ENCODE data around the gene RHOT1. TPM values are rescaled to one million over a fixed set of nuclear protein-coding genes. Genes with fewer than 3 reads are reported as not detected.
"Not testable (repeated sequence)": the region's sequence is repeated elsewhere in the genome, so short reads cannot be mapped to it uniquely, and the experiment has no call there.

RHOT1 gene
- total RNA-seq, 1 donor from 2014 or later: 36.1 TPM

- peak; percentile 53 for DNase-seq
- peaks cover 8% of the 10 kb centered on the region for H3K9me3 Mint-ChIP-seq (ENCODE audit: unreplicated experiment)
- H3K4me3 Mint-ChIP-seq (ENCODE audit: unreplicated experiment): peak overlapping the region; percentile 99
Observed at GRCh38 chr17:32142857-32143526, 690 bp downstream of the RHOT1 start.

DNA sequence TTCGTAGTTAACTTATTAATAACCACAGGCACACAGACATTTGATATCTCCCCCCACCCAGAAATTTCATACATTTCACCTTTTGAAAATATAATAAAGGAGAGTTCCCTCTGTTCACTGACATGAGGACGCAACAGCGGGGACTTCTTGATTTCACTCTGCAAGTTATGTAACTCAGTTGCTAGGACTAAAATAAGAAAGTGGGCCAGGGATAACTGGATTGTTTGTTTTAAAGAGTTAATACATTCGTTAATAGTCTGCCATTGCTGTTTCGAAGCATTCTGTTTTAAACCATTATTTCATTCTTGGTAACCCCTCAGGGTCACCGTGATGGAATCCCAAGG, 1.2 kb downstream of the RHOT1 start:
- no peak for TF ChIP-seq CTCF (IDR thresholded peaks at IDR 0.05; ENCODE audit: partially characterized antibody, unreplicated experiment)
- Mint-ChIP-seq H3K27me3 (ENCODE audit: unreplicated experiment) (no peaks in the 10 kb centered on the region), H3K36me3 (ENCODE audit: unreplicated experiment) (no peaks in the 10 kb centered on the region), H3K4me3 (ENCODE audit: unreplicated experiment) (peak overlapping the region; percentile 99), H3K4me1 (ENCODE audit: low read depth, unreplicated experiment) (peaks cover 9% of the 10 kb centered on the region), H3K27ac (ENCODE audit: unreplicated experiment) (no peak overlapping the region), H3K9me3 (ENCODE audit: unreplicated experiment) (peaks cover 8% of the 10 kb centered on the region)
- DNase-seq: no peak

More at GRCh38 chr17:32142857-32143526, 690 bp downstream of the RHOT1 start:
- no peaks in the 10 kb centered on the region for H3K36me3 Mint-ChIP-seq (ENCODE audit: unreplicated experiment)
- H3K27me3 Mint-ChIP-seq (ENCODE audit: unreplicated experiment): no peaks in the 10 kb centered on the region
- H3K4me1 Mint-ChIP-seq (ENCODE audit: low read depth, unreplicated experiment): peaks cover 9% of the 10 kb centered on the region
- TF ChIP-seq CTCF (IDR thresholded peaks at IDR 0.05; ENCODE audit: partially characterized antibody, unreplicated experiment): no peak
- H3K27ac Mint-ChIP-seq (ENCODE audit: unreplicated experiment): peak overlapping the region; percentile 96

DNA sequence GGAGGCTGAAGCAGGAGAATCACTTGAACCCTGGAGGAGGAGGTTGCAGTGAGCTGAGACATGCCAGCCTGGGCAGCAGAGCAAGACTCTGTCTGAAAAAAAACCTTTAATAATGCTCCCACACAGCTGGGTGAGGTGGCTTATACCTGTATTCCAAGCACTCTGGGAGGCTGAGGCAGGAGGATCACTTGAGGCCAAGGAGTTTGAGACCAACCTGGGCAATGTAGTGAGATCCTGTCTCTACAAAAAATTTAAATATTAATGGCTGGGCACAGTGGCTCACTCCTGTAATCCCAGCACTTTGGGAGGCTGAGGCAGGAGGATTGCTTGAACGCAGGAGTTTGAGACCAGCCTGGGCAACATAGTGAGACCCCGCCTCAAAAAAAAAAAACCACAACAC, 2.1 kb downstream of the RHOT1 start:
- H3K4me1 Mint-ChIP-seq (ENCODE audit: low read depth, unreplicated experiment); H3K27me3 Mint-ChIP-seq (ENCODE audit: unreplicated experiment); H3K4me3 Mint-ChIP-seq (ENCODE audit: unreplicated experiment); DNase-seq; H3K36me3 Mint-ChIP-seq (ENCODE audit: unreplicated experiment); H3K9me3 Mint-ChIP-seq (ENCODE audit: unreplicated experiment); H3K27ac Mint-ChIP-seq (ENCODE audit: unreplicated experiment): not testable (repeated sequence)

GRCh38 chr17:32148351-32148750, 6.0 kb downstream of the RHOT1 start:
- no peak for TF ChIP-seq CTCF (IDR thresholded peaks at IDR 0.05; ENCODE audit: partially characterized antibody, unreplicated experiment)
- Mint-ChIP-seq H3K9me3 (ENCODE audit: unreplicated experiment) (no peaks in the 10 kb centered on the region), H3K27me3 (ENCODE audit: unreplicated experiment) (no peaks in the 10 kb centered on the region), H3K4me1 (ENCODE audit: low read depth, unreplicated experiment) (peaks cover 3% of the 10 kb centered on the region), H3K36me3 (ENCODE audit: unreplicated experiment) (no peaks in the 10 kb centered on the region), H3K27ac (ENCODE audit: unreplicated experiment) (no peak overlapping the region), H3K4me3 (ENCODE audit: unreplicated experiment) (no peak overlapping the region)
- no peak for DNase-seq

- no peak for TF ChIP-seq CTCF (IDR thresholded peaks at IDR 0.05; ENCODE audit: partially characterized antibody, unreplicated experiment)
- H3K36me3 Mint-ChIP-seq (ENCODE audit: unreplicated experiment): no peaks in the 10 kb centered on the region
- H3K4me3 Mint-ChIP-seq (ENCODE audit: unreplicated experiment): no peak overlapping the region
- no peaks in the 10 kb centered on the region for H3K4me1 Mint-ChIP-seq (ENCODE audit: low read depth, unreplicated experiment)
- H3K9me3 Mint-ChIP-seq (ENCODE audit: unreplicated experiment): no peaks in the 10 kb centered on the region
- H3K27me3 Mint-ChIP-seq (ENCODE audit: unreplicated experiment): no peaks in the 10 kb centered on the region
- no peak for DNase-seq
- H3K27ac Mint-ChIP-seq (ENCODE audit: unreplicated experiment): no peak overlapping the region
Observed at GRCh38 chr17:32150358-32150757, 8.1 kb downstream of the RHOT1 start.

Measured in glutamatergic neuron (in vitro differentiated cells).